PC-9 (cell line): ENCODE results near the gene LYPD3. TPM values are rescaled to one million over a fixed set of nuclear protein-coding genes. Genes with fewer than 3 reads are reported as not detected.

Source experiments
- BruUV-seq: library from RNA; stranded (reverse); fragments of 400-500 nt; replicated peaks from 2 replicates; lab custom pipeline; 2021; lab: Mats Ljungman, UMichigan
- CTCF ChIA-PET: fragments of 300-600 bp; sonication (Branson Sonifier 250); formaldehyde crosslinking; loops from one replicate; lab custom pipeline; 2022; ENCODE audit warnings: antibody characterized with exemption; lab: Charles Lee
- POLR2A ChIA-PET: fragments of 300-600 bp; sonication (Branson Sonifier 250); formaldehyde crosslinking; loops from one replicate; lab custom pipeline; 2022; ENCODE audit warnings: antibody characterized with exemption; ENCODE audit not compliant: unreplicated experiment; lab: Charles Lee
- DNase-seq, 2 experiments: peaks; one replicate each; pipeline versions ENCODE4 v3.0.0 to v3.0.0-alpha.2; 2015 to 2022; ENCODE audit warnings: mixed read lengths in 1 of 2
- H2AFZ ChIP-seq: fragments of 200-600 bp; sonication (generic); 2 replicates; pipeline ENCODE4 v1.8.1; 2017; ENCODE audit warnings: antibody characterized with exemption
- H3F3A ChIP-seq: fragments of 200-600 bp; sonication (generic); 2 replicates; pipeline ENCODE4 v1.8.1; 2017; ENCODE audit warnings: antibody characterized with exemption, mild to moderate bottlenecking, low read depth; ENCODE audit not compliant: insufficient read depth
- H3K27ac ChIP-seq: fragments of 200-600 bp; sonication (generic); 2 replicates; pipeline ENCODE4 v1.6.1; 2016; ENCODE audit warnings: mixed run types
- H3K27me3 ChIP-seq: fragments of 200-600 bp; sonication (generic); 2 replicates; pipeline ENCODE4 v1.6.1; 2016; ENCODE audit warnings: low read depth, mixed run types; ENCODE audit not compliant: insufficient read depth
- H3K36me3 ChIP-seq: fragments of 200-600 bp; sonication (generic); 2 replicates; pipeline ENCODE4 v1.6.1; 2016; ENCODE audit warnings: low read depth, mixed run types
- H3K4me1 ChIP-seq: fragments of 200-600 bp; sonication (generic); replicated peaks from 2 replicates; pipeline ENCODE4 v1.6.1; 2016; ENCODE audit warnings: mixed run types; ENCODE audit not compliant: insufficient read depth
- H3K4me2 ChIP-seq: fragments of 200-600 bp; sonication (generic); 2 replicates; pipeline ENCODE4 v1.6.1; 2017; ENCODE audit warnings: mixed run types
- H3K4me3 ChIP-seq: fragments of 200-600 bp; sonication (generic); 2 replicates; pipeline ENCODE4 v1.6.1; 2016; ENCODE audit warnings: mixed run types
- H3K79me2 ChIP-seq: fragments of 200-600 bp; sonication (generic); 2 replicates; pipeline ENCODE4 v1.6.1; 2017; ENCODE audit warnings: low read depth, mixed run types
- H3K9me2 ChIP-seq: fragments of 200-600 bp; sonication (generic); 2 replicates; pipeline ENCODE4 v1.8.1; 2017; ENCODE audit warnings: mild to moderate bottlenecking; ENCODE audit not compliant: insufficient read depth
- H3K9me3 ChIP-seq: fragments of 200-600 bp; sonication (generic); 2 replicates; pipeline ENCODE4 v1.8.1; 2016; ENCODE audit warnings: low read depth; ENCODE audit not compliant: insufficient read depth
- H4K20me1 ChIP-seq: fragments of 200-600 bp; sonication (generic); 2 replicates; pipeline ENCODE4 v1.8.1; 2017; ENCODE audit not compliant: insufficient read depth
- CTCF ChIP-seq: fragments of 200-600 bp; sonication (generic); conservative IDR thresholded peaks from 2 replicates; pipeline ENCODE4 v1.6.1; 2017; ENCODE audit warnings: mixed run types, antibody characterized with exemption, mild to moderate bottlenecking, moderate library complexity
- EZH2 ChIP-seq: fragments of 200-600 bp; sonication (generic); IDR thresholded peaks from 2 replicates; pipeline ENCODE4 v1.8.0; 2017; ENCODE audit warnings: antibody characterized with exemption, low read depth
- intact Hi-C: fragments of 100-400 bp; cut with micrococcal nuclease; formaldehyde crosslinking; loops from one replicate; pipeline ENCODE4 v1.10.0; 2022; ENCODE audit not compliant: unreplicated experiment
- total RNA-seq: library from RNA; stranded (reverse); gene quantifications from 2 replicates; pipeline ENCODE4 v1.2.3, GENCODE V29; 2021

The LYPD3 gene
- total RNA-seq, 1 experiment from 2014 or later, result 70.8 TPM

GRCh38 chr19:43420954-43421353 is 44.5 kb downstream of the LYPD3 start:
- Histone ChIP-seq H4K20me1 (no peaks in the 10 kb centered on the region), H3K27me3 (no peaks in the 10 kb centered on the region), H3K36me3 (no peaks in the 10 kb centered on the region), H3K9me3 (no peaks in the 10 kb centered on the region; the same call in 1 of the 2 replicates), H2AFZ (no peak overlapping the region), H3K79me2 (no peaks in the 10 kb centered on the region), H3K9me2 (no peaks in the 10 kb centered on the region), H3K4me3 (no peak overlapping the region), H3K27ac (no peak overlapping the region), H3K4me2 (no peak overlapping the region), H3F3A (peaks cover 9% of the 10 kb centered on the region), H3K4me1 (peaks cover 26% of the 10 kb centered on the region)
- no peak for DNase-seq
- no TSS peak for BruUV-seq
- CTCF ChIA-PET, result interaction anchor here (0.5 to 0.6 kb wide), 2 partner anchors 8 to 87 kb away, joined by 3 read pairs; no protein-coding TSS in a partner anchor
- intact Hi-C loops, result loop anchor here (10.0 kb wide), 1 partner anchor 146 kb away; no protein-coding TSS in a partner anchor
- TF ChIP-seq EZH2, result no peak
- TF ChIP-seq CTCF, result no peak
- POLR2A ChIA-PET, result no interaction called here

GRCh38 chr19:43416951-43417623 is 48.3 kb downstream of the LYPD3 start:
- CTCF ChIA-PET, result interaction anchor here (0.7 to 1.0 kb wide), 2 partner anchors 9 to 266 kb away, joined by 3 to 5 read pairs; no protein-coding TSS in a partner anchor
- Histone ChIP-seq H3K27ac (no peak overlapping the region), H3K27me3 (no peaks in the 10 kb centered on the region), H3K4me1 (peaks cover 16% of the 10 kb centered on the region), H3K4me2 (no peak overlapping the region), H3K36me3 (no peaks in the 10 kb centered on the region), H4K20me1 (no peaks in the 10 kb centered on the region), H3K9me2 (no peaks in the 10 kb centered on the region), H3K4me3 (no peak overlapping the region), H2AFZ (no peak overlapping the region), H3K79me2 (no peaks in the 10 kb centered on the region), H3K9me3 (no peaks in the 10 kb centered on the region; the same call in none of the 2 replicates), H3F3A (peaks cover 10% of the 10 kb centered on the region; the same call in 1 of the 2 replicates)
- intact Hi-C loops, result no loop called here
- TF ChIP-seq CTCF, result no peak
- POLR2A ChIA-PET, result no interaction called here
- no TSS peak for BruUV-seq
- DNase-seq, result no peak

- H3K36me3 ChIP-seq, result no peaks in the 10 kb centered on the region
- H3K27ac ChIP-seq, result no peak within 1 kb of the TSS
- no peaks in the 10 kb centered on the region for H4K20me1 ChIP-seq
- intact Hi-C loops, result no loop called here
- no peaks in the 10 kb centered on the region; the same call in none of the 2 replicates for H3K9me3 ChIP-seq
- H3K4me3 ChIP-seq, result no peak within 1 kb of the TSS
- no peak for TF ChIP-seq CTCF
- no peak for TF ChIP-seq EZH2
- H3F3A ChIP-seq, result peaks cover 12% of the 10 kb centered on the region; the same call in 1 of the 2 replicates
- H3K27me3 ChIP-seq, result no peaks in the 10 kb centered on the region
- H3K4me1 ChIP-seq, result peaks cover 18% of the 10 kb centered on the region
- no peak for DNase-seq
- no peak within 1 kb of the TSS for H3K4me2 ChIP-seq
- POLR2A ChIA-PET, result no interaction called here
- no peaks in the 10 kb centered on the region for H3K79me2 ChIP-seq
- no peaks in the 10 kb centered on the region for H3K9me2 ChIP-seq
- no peak within 1 kb of the TSS for H2AFZ ChIP-seq
- no TSS peak for BruUV-seq
- CTCF ChIA-PET, result no interaction called here
Measured at GRCh38 chr19:43414554-43414953, 50.9 kb downstream of the LYPD3 start, which contains the start of gene TEX101. TSS of gene TEX101 (plus strand) at chr19:43414890. CDS start at chr19:43415920, 1,030 bp downstream.
